HG02970 (cell line): ENCODE results near the gene TPCN1.
A peak's percentile ranks its signal among the peaks of the same experiment; 100 is the strongest.

Experiments
- ATAC-seq: cut with Tn5 transposase; IDR thresholded peaks from one replicate; pipeline ENCODE4 v1.9.1; 2021; ENCODE audit warnings: mild to moderate bottlenecking, moderate library complexity, moderate number of reproducible peaks; ENCODE audit not compliant: unreplicated experiment, low FRiP score

TPCN1 gene

GRCh38 chr12:113329791-113330417 is 108.6 kb downstream of the TPCN1 start:
- ATAC-seq = no peak

GRCh38 chr12:113330505-113330904 is 109.2 kb downstream of the TPCN1 start:
- no peak for ATAC-seq

DNA sequence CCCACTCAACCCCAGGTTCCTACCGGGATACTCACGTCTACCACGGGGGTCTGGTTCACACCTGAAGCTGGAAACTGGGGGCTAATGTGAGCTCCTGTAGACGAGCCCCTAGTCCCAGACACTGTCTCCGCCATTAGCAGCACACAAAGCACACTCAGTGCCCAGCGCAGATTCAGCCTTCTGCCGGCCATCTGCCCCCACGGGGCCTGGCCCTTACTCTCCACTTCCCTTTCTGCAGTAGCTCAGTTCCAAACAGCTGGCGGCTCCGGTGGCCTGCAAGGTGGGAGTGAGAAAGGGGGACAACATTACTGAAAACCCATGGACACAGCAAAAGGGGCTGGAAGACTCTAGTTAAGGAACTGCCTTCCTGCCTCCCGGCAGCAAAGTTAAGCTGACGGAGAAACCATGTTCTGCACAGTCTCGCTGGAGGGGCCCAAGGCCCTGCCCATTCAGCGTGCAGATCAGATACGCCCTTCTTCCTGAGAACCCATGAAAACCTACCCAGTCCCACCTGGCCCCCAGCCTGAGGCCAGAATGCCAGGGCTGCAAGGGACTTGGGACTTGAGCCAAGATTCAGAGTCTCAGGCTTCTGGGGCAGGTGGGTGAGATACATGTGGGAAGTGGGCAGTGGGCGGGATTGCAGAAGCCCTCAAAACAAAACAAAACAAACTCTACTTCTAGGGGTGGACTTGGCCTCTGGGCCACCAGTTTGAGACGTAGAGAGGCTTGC is 111.6 kb downstream of the TPCN1 start:
- no peak for ATAC-seq

DNA sequence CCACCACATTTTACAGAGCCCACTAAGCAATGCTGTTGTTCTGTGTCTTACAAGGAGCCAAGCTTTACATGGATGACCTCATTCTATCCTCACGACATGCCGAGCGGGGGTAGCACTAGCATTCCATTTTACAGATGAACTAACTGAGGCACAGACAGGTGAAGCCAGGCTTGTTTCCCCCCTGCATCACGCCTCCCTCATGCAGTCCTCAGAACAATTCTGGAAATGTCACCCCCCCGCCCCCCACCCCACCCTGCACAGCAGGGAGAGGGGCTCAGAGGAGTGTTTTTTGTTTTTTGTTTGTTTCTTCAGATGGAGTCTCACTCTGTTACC is 112.1 kb downstream of the TPCN1 start:
- ATAC-seq = no peak

- ATAC-seq = peak; percentile 9
These were observed 112.9 kb downstream of the TPCN1 start for GRCh38 chr12:113333877-113334785.

DNA sequence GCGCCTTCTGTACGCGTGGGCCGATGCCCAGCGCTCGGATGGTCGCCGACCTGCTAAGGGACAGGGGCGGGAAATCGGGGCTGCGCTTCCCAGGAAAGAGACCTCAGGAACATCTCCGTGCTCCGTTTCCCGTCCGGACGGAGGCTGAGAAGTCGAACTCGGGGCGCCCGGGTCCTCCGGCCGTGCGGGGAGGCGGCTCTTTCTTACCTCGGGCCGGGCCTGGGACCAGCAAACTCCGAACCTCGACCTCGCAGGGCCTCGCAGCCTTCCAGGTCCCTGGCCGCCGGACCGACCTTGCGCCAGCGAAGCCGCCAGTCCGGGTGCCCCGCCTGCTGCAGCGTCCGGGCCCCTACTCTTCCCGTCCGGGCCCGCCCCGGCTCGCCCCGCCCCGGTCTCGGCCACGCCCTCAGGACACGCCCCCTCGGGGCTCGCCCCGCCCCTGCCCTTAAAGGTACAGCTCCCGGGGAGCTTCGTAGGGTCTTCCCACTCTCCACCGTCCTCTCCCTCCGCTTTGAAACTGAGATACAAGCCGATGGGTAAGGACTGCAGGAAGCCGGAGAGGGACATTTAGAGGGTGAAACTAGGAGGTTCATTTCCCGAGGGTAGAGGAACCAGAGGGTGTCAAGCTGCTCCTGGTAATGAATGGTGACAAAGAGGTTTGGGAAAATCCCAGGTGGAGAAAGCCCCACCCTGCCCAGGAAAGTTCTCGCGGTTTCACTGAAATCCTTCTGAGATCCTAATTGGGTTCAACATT is 113.7 kb downstream of the TPCN1 start, which contains the start of gene SLC8B1:
Gene SLC8B1, minus strand, starts transcription at position 324 of the 754 bp plus-strand sequence. CDS start 2,231 bp downstream, outside the sequence.
- ATAC-seq = peak; percentile 91

- no peak for ATAC-seq
These were observed 118.3 kb downstream of the TPCN1 start for GRCh38 chr12:113339540-113339939.

DNA sequence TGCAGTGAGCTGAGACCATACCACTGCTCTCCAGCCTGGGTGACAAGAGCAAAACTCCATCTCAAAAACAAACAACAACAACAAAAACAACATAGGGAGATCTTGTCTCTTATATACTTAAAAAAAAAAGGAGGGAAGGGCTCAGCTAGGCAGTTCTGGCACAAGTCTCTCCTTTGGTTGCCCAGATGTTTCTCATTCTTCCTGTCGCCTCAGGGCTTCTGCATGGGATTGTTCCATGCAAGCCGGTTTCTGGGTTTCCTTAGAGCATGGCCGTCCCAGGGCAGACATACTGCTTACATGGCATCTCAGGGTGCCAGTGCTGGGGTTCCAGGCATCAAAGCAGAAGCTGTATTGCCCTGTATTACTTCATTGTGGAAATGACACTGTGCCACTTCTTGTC is 118.8 kb downstream of the TPCN1 start:
- ATAC-seq = no peak

DNA sequence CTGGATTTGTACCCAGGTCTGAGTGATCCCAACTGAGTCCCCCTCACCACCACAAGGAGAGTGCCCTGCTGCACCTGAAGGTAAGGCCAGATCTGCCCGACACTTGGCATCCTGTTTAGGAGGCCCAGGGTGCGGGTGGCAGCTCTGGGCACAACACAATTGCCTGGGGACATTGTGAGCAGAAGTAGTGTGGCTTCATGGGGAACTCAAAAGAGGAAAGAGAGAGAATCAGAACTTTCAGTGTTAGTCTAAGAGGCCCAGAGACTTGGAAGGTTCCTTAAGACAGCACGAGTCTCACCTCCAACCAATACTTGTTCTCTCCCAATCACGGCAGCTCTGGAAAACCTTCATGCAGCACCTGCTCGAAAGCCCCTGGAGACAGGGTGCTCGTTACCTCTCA is 120.3 kb downstream of the TPCN1 start:
- no peak for ATAC-seq

GRCh38 chr12:113345318-113345717 is 124.1 kb downstream of the TPCN1 start:
- ATAC-seq = no peak

DNA sequence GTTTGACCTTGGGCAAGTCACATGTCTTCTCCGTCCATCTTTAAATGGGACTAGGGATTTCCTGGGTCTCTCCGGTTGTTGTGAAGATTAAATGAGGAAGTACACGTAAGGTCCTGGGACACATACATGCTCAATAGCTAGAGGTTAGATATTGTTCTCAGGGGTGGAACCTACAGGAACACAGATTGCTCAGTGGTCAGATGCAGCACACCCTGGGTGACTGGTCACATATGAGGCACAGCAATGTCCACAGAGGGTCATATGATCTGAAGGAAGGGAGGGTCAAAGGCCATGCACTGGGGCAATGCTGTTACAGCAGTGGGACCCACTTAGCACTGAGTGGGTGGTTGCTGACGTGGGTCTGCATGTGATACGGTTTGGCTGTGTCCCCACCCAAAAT is 125.1 kb downstream of the TPCN1 start:
- no peak for ATAC-seq

GRCh38 chr12:113347107-113347506 is 125.8 kb downstream of the TPCN1 start:
- ATAC-seq = no peak

DNA sequence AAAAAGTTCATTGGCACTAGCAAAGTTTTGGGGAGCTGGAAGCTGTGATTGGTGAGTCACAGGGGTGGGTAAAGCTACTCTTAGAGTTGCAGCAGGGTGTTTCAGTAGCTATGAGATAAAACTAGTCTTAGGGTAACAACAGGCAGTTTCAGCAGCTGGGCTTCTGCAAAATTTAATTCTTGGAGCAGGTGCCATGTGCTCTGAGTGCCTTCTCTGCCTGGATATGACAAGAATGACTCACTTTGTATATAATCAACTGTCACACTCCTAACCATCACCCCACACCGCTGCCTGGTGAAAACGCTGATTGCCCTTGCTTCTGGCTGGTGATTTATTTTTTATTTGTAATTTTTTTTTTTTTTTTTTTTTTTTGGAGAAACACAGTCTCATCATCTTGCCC is 126.6 kb downstream of the TPCN1 start:
- ATAC-seq = no peak
